Colon (tissue), 2 donors: Measurements from ENCODE around the gene SRP19.
"Not testable (repeated sequence)": the region's sequence is repeated elsewhere in the genome, so short reads cannot be mapped to it uniquely, and the experiment has no call there.

Source experiments
- FAIRE-seq: peaks from 2 replicates; lab custom pipeline; 2012; peaks lifted over from hg19 to GRCh38; lab: Jason Lieb, UNC
- donor health status: control.
- donor health status: control.

The SRP19 gene

DNA sequence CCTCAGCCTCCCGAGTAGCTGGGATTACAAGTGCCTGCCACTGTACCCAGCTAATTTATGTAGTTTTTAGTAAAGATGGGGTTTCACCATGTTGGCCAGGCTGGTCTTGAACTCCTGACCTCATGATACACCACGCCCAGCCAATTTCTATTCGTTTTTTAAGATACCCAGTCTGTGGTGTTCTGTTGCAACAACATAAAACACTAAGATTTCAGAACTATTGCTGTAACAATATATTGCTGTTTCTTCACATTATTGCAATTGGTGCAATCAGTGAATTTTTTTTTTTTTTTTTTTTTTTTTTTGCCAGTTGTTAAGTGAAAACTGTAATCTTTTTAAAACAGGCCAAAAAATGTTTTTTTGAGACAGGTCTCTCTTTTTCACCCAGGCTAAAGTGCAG is 9.9 kb downstream of the SRP19 start:
- no peak for FAIRE-seq

DNA sequence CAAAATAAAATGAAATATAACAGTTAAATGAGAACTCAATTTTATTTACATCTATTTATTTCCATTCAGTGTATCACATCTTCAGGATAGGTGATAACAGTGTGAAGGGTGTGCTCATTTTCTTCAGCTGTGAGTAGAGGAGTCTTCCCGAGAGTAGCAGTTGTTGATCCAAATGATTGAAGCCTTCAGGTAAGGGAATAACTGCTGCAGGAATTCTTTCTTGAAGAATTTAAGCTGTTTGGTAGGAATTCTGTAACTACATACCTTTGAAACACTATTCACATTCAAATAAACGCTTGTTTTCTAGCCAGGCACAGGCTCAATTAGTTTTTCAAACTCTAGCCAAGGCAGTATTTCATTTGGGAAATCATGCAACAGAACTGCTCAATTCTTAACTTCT is 15.3 kb downstream of the SRP19 start:
- FAIRE-seq, result no peak

DNA sequence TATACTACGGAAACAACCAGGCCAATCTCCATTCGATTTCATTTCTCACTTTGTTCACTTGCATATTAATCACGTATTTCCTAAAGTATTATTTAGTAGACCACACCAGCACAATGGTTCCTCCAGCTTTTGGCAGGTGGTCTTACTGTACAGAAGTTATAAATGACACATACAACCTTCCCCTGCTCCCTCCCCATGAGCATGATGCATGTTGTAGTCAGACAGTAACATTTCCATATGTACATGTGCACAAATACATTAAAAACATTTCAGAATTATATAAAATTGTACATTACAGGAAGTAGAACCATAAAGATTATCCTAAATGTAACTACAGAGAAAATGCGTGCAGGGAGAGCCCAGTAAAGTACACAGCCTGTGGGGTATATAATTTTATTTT is 17.0 kb downstream of the SRP19 start:
- FAIRE-seq, result no peak

DNA sequence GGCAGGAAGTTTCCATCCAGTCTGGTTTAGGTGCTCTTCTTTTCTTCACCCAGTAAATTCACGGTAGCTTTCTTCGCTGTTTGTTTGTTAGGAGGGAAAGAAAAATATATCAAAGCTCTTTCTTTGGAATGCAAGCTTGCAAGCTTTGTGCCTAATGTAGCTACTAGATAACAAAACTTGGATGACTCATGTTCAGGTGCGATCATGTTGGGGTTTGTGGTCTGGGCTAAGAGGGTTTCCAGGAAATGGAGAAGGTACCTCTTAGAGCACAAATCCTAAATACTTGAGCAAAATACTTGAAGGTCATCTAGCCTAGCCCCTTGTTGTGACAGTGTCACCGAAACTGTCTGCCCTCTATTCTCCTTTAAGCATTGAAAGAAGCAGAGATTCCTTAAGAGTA is 17.7 kb downstream of the SRP19 start:
- no peak for FAIRE-seq

DNA sequence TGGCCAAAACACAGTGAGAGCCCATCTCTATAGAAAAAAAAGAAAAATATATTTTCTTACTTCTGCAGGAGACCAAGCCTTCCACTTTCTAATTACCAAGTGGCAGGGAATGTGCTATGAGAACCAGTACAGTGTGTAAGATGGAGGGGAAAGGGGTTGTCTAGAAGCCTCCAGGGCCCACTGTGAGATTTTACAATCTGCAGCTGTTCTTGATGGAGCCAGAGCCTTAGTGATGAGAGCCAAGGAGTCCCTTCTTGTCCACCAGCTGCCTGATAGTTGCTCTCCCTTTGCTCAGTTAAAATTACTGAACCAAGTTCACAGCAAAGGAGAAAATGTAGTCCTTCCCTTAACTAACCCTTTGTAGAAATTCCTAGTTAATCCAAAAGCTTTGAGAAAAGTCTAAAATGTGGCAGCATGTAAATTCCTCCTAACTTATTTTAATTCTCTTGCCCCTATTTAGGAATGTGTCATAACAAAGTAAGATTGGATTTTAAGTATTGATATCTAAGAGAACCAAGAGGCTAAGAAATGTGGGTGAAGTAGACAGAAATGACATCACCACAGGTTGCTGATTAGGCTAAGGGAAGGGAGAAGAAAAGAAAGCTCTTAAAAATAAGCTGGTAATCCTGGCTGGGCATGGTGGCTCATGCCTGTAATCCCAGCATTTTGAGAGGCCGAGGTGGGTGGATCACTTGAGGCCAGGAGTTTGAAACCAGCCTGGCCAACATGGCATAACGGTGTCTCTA is 19.3 kb downstream of the SRP19 start:
- FAIRE-seq, result no peak

DNA sequence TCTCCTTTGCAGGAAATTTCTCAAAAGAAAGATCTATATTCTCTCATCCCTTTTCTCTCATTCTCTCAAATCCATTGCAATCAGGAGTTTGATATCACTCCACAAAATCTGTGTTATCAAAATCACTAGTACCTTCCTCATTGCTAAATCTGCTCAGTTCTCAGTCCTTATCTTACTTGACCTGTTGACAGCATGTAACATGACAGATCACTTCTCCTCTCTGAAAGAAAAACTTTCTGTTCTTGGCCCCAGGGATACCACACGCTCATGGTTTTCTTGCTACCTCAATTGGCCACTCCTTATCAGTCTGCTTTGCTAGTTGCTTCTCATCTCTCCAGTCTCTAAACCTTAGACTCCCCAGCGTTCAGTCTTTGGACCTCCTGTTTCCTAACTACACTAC is 22.1 kb downstream of the SRP19 start:
- FAIRE-seq, result no peak

DNA sequence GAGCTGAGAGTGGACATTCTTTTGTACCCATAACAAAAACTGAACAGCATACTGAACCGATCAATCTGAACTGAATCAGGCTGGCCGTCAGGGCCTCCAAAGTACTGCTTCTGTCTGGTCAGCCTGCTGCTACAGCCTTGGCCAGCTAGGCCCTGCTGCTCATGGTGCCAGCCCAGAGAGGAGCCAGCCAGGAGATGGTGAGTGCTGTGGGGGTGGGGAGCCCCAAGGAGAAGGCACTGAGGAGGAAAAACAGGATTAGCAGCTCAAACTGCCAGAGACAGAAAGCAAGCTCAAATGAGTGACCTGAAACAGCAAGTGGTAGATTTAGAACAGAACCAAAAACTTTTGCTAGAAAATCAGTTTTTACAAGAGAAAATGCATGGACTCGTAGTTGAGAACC is 23.9 kb downstream of the SRP19 start:
- FAIRE-seq, result no peak

DNA sequence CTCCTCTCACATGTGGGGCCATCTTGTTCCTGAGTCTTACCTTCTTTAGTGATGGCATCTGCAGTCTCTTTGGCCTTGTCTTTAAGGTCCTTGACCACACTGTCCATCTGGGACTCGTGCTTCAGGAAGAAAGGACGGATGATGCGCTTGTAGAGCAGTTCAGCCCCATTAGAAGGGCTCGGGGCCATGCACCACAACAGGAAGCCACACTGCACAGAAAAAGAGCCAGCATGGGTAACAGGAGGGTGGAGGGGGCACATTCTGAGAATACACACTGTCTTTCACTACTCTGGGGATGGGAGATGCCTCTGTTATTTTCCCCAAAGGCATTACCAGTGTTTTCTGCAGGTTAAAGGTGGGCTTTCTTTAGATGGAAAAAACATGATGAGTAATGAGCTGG is 25.9 kb downstream of the SRP19 start:
- FAIRE-seq, result no peak

DNA sequence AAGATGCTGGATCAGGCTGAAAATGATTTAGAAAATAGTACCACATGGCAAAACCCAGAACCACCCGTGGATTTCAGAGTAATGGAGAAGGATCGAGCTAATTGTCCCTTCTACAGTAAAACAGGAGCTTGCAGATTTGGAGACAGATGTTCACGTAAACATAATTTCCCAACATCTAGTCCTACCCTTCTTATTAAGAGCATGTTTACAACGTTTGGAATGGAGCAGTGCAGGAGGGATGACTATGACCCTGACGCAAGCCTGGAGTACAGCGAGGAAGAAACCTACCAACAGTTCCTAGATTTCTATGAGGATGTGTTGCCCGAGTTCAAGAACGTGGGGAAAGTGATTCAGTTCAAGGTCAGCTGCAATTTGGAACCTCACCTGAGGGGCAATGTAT is 31.0 kb downstream of the SRP19 start:
- not testable (repeated sequence) for FAIRE-seq

DNA sequence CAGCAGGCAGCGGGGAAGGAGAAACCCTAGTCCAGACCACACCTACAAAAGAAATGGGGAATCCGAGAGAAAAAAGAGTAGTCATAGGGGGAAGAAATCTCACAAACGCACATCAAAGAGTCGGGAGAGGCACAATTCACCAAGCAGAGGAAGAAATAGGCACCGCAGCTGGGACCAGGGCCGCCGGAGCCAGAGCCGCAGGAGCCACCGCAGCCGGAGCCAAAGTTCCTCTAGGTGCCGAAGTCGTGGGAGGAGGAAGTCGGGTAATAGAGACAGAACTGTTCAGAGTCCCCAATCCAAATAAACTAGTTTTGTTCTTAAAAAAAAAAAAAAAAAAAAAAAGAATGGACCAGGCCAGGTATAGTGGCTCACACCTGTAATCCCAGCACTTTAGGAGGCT is 31.7 kb downstream of the SRP19 start:
- FAIRE-seq, result no peak

DNA sequence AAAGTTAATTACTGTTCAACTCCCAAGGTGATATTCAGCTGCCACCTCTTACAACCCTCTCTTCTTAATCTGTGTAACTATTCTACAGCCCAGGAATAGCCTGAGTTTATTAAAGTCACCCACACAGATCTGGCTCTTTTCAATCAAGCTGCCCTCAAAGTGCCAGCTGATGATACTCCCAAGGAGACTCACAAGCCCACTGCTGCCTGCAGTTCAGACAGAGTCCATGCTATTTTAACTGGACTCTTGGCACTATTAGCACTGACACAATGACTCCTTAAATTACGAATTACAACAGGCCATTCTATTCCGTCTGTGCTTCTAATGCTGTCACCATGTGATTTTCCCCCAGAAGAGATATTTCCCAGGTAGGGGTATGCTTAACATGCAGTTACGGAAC is 34.6 kb downstream of the SRP19 start:
- FAIRE-seq, result no peak

DNA sequence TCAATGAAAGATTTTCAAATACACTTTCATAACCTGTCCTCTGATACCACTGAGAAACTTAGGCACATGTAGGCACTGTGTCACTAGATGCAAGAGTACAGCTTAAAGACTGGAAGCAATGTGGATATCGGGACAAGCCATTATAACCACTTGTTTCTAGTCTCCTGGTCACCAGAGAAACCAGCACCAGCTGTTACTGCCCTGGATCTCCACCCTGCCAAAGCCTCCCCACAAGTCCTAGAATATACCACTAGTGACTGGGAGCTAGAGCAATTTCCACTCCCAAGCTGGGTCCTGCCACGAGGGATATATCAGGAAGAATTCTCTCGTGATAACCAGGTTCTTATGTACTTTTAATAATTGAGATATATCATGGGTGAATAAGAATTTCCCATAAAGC is 41.5 kb downstream of the SRP19 start:
- FAIRE-seq, result no peak

DNA sequence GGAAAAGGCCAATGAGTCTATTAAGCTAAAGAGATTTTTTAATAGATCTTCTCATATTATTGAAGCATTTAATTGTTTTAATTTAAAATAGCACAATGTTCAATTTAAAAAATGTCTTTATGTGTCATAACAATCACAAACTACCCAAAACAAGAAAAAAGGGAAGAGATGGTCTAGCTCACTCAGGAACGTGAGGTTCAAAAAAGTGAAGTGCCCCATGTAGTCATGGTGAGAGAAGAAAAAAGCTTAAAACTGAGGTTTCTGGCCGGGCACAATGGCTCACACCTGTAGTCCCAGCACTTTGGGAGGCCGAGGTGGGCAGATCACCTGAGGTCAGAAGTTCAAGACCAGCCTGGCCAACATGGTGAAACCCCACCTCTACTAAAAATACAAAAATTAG is 43.9 kb downstream of the SRP19 start:
- not testable (repeated sequence) for FAIRE-seq

DNA sequence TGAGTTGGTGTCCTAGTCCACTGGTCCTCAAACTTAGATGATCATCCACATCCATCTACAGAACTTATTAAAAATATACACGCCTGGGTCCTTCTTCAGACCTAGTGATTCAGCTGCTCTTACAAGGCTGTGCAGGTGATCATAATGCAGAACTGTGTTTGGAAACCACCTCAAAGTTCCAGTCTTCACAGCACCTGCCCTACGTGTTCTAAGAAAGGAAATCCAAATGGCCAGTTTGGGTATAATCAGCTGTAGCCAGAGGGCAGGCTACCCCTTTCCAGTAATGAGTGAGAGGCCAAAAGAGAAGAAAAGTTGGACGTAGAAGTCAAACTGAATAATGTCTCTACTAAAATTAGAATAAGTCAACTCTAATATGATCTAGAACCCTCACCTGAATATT is 45.5 kb downstream of the SRP19 start:
- no peak for FAIRE-seq

DNA sequence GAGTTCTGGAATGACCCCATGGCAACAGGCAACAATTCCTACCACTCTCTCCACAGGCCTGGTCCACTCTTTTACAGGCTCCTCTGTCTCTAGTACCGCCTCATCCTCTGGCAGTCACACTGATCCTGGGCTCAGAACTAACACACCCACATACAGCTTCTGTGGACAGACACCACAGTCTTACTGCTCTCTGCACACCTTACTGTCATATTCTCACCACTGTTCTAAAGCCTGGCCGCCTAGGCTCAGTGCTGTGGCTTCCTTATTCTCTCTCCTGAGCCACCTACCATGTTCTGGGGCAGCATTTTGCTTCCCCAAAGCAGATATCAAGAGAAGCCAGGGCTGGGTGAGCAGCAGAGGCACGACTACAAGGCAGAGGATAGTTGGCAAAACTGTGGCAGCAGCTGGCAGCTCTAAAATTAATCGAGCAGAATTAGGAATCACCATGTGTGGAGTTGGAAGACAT is 46.1 kb downstream of the SRP19 start:
- no peak for FAIRE-seq

DNA sequence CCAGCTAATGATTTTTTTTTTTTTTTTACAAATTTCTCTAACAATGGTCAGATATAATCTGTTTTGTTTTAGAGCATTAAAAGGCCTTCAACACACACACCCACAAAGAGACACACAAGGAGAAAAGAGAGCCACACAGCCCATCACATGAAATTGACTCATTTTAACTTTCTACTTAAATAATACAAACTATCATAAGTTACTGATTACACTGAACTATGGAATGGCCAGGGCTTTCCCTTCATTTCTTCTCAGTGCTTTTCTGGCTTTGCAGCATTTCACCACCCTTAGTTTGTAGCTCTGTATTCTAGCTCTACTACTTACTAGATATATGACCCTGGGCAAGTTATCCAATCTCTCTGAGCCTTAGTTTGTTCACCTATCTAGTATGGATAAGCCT is 47.8 kb downstream of the SRP19 start:
- FAIRE-seq, result no peak

DNA sequence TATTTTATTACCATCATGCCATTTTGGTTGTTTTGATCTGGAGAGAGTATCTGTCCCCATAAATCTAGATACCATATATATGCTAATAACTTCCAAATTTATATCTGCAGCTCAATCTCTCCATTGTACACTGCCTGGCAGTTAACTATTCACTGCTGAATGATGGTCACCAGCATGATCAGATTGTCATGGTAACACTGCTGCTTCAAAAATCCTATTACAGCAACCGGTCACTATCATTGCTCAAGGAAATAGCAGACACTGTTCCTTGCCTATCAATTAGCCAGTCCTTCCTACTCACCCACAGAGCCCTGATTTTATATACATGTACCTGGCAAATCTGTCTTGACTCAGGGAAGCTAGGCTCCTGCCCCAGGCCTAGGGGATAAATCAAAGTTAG is 49.4 kb downstream of the SRP19 start:
- FAIRE-seq, result no peak

DNA sequence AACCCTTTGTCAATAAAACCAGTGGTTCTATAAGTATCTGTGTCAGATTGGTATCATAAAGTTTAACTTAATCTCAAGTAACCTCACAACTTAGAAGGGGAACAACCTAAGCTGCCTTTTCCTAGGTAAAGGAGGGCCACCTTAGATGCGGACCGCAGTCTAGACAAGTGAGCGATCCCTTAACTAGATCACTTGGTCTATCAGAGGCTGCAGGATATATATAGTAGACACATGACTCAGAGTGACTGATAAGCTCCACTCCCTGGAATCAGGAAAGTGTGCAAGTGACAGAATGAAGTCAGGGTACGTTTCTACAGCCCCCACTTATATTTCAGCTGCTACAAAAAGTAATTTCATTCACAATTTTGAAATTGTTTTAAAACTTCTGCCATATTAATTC is 53.5 kb downstream of the SRP19 start:
- FAIRE-seq, result no peak

DNA sequence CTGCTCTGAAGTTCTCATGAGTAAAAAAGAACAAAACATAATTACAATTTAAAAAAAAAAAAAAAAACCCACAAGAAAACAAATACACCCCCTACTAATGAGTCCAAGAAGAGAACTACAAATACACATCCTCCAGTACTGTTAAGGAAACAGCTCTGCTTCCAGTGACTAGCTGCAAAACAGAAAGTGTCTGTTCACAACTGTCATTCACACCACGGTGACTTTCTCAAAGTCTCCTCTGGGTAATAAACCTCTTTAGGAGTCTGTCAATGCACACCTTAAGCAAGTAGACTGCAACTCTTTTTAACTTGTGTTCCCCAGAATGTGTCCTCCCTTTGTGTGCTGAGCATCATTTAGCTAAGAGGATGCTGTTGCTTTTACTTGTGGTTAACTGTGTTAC is 54.7 kb downstream of the SRP19 start:
- FAIRE-seq, result no peak

DNA sequence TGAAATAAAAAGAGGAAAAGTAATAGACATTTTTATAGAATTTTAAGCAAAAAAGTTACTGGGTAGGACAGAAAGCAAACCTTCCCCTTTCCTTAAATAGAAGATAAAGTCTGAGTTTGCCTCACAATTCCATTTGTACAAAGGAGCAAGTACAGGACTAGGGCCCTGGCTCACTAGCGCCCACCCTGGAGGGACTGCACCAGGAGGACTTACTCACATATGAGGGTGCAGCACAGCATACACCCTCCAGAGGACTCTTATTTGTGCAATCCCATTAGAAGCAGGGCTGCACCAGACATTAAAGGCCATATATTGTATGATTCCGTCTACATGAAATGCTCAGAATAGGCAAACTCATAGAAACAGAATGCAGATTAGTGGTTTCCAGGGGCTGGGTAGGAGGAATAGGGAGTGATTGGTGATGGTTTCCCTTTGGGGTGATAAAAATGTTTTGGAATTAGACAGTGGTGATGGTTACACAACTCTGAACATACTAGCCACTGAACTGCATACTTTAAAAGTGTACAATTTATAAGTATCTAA is 56.4 kb downstream of the SRP19 start:
- no peak for FAIRE-seq

DNA sequence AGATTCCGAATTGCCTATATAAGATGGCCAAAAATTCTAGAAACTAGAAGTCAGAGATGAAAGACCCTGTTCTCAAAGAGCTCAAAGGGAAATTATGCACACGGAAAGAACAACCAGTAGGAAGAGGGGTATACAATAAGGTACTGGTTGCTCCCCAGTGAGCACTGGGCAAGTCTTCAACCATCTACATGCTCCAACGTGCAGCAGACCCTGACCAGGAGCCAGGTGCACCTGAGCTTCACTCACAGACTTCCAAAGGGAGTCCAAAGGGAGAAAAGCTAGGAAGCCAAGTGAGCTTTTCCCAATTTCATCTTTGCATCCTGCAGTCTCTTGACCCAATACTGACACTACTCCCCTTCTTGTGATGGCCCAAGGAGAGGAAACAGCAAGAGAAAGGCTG is 57.0 kb downstream of the SRP19 start:
- no peak for FAIRE-seq

DNA sequence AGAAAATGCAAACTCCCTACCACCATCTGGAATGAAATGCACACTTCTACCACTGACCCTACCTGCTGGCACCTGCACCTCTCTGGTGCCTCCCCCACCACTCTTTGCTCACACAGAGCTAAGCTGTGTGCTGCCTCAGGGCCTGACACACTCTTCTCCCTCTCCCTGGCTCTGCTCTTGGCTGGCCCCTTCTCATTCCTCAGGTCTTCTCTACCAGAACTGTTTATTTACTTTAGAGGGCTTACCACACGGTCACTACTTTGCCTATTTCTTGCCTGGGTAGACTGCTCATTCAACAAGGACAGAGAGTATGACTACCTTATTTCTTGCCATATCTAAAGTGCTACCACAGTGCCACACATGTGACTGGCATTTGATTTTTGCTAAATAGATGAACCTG is 57.6 kb downstream of the SRP19 start:
- no peak for FAIRE-seq
